Nephron (organoid): ENCODE measurements around the gene ABI2.

Source experiments
- H3K27ac Mint-ChIP-seq, 3 experiments: 2 replicates each; pipeline ENCODE4 v1.8.0; 2020; ENCODE audit warnings: mixed read lengths in 3 of 3, mild to moderate bottlenecking in 2 of 3, moderate library complexity in 1 of 3
- H3K27me3 Mint-ChIP-seq: 2 replicates; pipeline ENCODE4 v1.8.0; 2021; ENCODE audit warnings: low read depth, mild to moderate bottlenecking, moderate library complexity, mixed read lengths
- H3K36me3 Mint-ChIP-seq: 2 replicates; pipeline ENCODE4 v1.8.0; 2020; ENCODE audit warnings: low read depth, mixed read lengths
- H3K4me1 Mint-ChIP-seq: 2 replicates; pipeline ENCODE4 v1.8.0; 2020; ENCODE audit warnings: mixed read lengths
- H3K4me3 Mint-ChIP-seq, 3 experiments: 2 replicates each; pipeline ENCODE4 v1.8.0; 2020; ENCODE audit warnings: mild to moderate bottlenecking in 3 of 3, mixed read lengths in 3 of 3, moderate library complexity in 2 of 3
- H3K9me3 Mint-ChIP-seq: 2 replicates; pipeline ENCODE4 v1.8.0; 2020; ENCODE audit warnings: mixed read lengths
- TF ChIP-seq, protein P1 (sequence below), 3 experiments: fragments of 200-600 bp; sonication (generic); IDR thresholded peaks; one replicate each; pipeline ENCODE4 v1.5.0; 2021; ENCODE audit warnings: antibody characterized with exemption in 3 of 3; ENCODE audit not compliant: unreplicated experiment in 3 of 3

ABI2 gene

DNA sequence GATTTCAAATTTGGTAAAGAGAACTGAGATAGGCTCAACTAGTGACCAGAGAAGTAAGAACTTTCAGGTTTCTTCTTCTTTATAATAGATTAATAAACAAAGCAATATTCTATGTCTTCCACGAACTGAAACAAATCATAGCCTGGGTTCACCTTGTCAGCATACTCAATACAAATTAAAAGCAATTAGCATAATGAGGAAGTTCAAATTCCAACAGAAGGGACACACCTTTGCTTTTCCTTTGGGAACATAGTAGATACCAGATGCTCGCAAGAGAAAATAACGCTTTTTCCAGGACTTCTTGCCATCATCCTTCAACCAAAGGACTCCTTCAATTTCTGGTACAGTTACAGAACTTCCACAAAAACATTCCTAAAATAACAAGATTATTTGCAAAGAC is 127.0 kb downstream of the ABI2 start:
- H3K9me3 Mint-ChIP-seq = no peaks in the 10 kb centered on the region
- no peak overlapping the region for H3K4me3 Mint-ChIP-seq
- H3K36me3 Mint-ChIP-seq = peaks cover 48% of the 10 kb centered on the region
- H3K4me1 Mint-ChIP-seq = peaks cover 6% of the 10 kb centered on the region
- no peak overlapping the region for H3K27ac Mint-ChIP-seq
- H3K27me3 Mint-ChIP-seq = no peaks in the 10 kb centered on the region
- TF ChIP-seq, protein P1, sequence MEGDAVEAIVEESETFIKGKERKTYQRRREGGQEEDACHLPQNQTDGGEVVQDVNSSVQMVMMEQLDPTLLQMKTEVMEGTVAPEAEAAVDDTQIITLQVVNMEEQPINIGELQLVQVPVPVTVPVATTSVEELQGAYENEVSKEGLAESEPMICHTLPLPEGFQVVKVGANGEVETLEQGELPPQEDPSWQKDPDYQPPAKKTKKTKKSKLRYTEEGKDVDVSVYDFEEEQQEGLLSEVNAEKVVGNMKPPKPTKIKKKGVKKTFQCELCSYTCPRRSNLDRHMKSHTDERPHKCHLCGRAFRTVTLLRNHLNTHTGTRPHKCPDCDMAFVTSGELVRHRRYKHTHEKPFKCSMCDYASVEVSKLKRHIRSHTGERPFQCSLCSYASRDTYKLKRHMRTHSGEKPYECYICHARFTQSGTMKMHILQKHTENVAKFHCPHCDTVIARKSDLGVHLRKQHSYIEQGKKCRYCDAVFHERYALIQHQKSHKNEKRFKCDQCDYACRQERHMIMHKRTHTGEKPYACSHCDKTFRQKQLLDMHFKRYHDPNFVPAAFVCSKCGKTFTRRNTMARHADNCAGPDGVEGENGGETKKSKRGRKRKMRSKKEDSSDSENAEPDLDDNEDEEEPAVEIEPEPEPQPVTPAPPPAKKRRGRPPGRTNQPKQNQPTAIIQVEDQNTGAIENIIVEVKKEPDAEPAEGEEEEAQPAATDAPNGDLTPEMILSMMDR (IDR thresholded peaks at IDR 0.05; ENCODE audit: unreplicated experiment in 3 of 3) = no peak

DNA sequence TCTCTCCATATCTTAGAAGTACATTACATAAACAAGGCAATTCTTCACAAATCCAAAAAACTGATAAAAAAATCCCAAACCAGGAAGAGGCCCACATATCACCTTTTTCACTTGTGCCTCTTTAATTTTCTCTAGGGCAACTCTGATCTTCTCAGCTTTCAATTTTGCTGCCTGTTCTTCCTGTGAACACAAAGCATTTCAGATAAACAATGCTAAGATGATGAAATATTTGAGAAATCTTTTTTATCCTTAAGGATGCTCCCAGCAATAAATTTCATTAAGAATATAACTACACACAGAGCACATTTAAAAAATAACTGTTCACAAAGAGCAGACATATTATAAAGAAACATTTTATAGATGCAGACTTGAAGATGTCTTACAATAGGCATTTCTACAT is 133.6 kb downstream of the ABI2 start:
- TF ChIP-seq, protein P1 (IDR thresholded peaks at IDR 0.05; ENCODE audit: unreplicated experiment in 3 of 3) = no peak
- H3K27ac Mint-ChIP-seq = peak overlapping the region; percentile 20 to 84 (median 38)
- peaks cover 22% of the 10 kb centered on the region for H3K4me1 Mint-ChIP-seq
- no peaks in the 10 kb centered on the region for H3K9me3 Mint-ChIP-seq
- no peaks in the 10 kb centered on the region for H3K27me3 Mint-ChIP-seq
- peaks cover 30% of the 10 kb centered on the region for H3K36me3 Mint-ChIP-seq
- H3K4me3 Mint-ChIP-seq = no peak overlapping the region

DNA sequence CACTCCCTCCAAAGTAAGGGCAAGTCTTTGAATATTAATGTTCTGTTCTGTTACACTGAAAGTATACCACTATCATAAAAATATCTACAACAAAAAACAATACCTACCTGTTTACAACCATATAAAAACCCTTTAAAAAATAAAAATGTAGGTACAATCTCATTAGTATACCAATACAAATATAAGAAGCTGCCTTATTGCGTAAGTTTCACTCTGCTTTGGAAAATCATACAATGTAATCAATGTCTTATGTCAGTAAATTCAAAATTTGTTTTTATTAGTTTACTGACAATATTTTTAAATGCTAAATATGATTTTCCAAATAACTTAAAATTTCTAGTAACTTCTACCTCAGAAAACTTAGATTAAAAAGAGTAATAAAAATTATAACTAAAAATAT is 134.1 kb downstream of the ABI2 start:
- no peaks in the 10 kb centered on the region for H3K9me3 Mint-ChIP-seq

DNA sequence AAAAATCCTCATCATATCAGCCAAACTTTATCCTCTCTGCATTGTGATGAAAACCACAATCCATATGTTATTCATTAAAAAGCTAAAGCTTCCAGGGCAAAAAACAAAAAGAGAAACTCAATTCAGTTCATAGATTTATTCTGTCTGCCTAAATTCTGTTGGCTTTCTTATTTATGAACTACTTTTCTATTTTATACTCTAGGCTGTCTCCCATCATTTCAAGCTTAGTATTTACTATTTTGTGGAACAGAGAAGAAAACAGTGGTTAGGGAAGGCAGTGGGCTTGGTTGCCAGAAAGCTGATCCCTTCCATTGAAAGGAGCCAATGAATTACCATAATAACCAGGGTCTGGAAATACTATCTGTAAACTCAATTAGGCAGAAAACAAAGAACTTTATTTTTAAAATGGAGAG is 135.1 kb downstream of the ABI2 start:
- H3K27me3 Mint-ChIP-seq = no peaks in the 10 kb centered on the region
- TF ChIP-seq, protein P1 (IDR thresholded peaks at IDR 0.05; ENCODE audit: unreplicated experiment in 3 of 3) = no peak
- H3K4me3 Mint-ChIP-seq = no peak overlapping the region
- H3K9me3 Mint-ChIP-seq = no peaks in the 10 kb centered on the region
- peaks cover 22% of the 10 kb centered on the region for H3K4me1 Mint-ChIP-seq
- H3K36me3 Mint-ChIP-seq = peaks cover 24% of the 10 kb centered on the region
- H3K27ac Mint-ChIP-seq = peak overlapping the region; percentile 64 to 82 (median 78)

More for the DNA sequence above, 134.1 kb downstream of the ABI2 start:
- Mint-ChIP-seq H3K27ac (peak overlapping the region in 2 of 3 experiments; percentile 38 to 84), H3K4me1 (peaks cover 22% of the 10 kb centered on the region), H3K27me3 (no peaks in the 10 kb centered on the region), H3K4me3 (no peak overlapping the region), H3K36me3 (peaks cover 30% of the 10 kb centered on the region)
- TF ChIP-seq, protein P1 (IDR thresholded peaks at IDR 0.05; ENCODE audit: unreplicated experiment in 3 of 3) = no peak

DNA sequence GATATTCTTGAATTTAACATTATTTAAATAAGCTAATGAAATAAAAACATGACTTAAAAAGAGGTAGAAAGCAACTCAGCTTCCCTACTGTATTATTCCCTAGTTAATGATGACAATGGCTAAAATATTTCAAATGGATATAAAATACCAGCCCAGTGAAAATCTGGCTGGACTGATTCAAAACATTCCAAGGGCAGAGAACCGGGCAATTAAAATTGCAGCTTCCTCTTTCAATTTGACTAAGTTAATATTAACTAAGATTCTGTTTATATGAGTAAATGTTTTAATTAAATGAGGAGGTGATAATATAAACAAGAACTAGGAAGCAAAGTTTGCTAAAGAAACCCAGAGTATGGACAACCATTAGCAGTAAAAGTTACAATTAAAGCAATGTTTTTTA is 141.4 kb downstream of the ABI2 start:
- Mint-ChIP-seq H3K9me3 (no peaks in the 10 kb centered on the region), H3K4me3 (peak overlapping the region in 1 of 3 experiments; percentile 20), H3K4me1 (peaks cover 5% of the 10 kb centered on the region), H3K27me3 (no peaks in the 10 kb centered on the region), H3K27ac (peak overlapping the region in 2 of 3 experiments; percentile 19 to 80), H3K36me3 (peaks cover 5% of the 10 kb centered on the region)
- TF ChIP-seq, protein P1 (IDR thresholded peaks at IDR 0.05; ENCODE audit: unreplicated experiment in 3 of 3) = no peak

DNA sequence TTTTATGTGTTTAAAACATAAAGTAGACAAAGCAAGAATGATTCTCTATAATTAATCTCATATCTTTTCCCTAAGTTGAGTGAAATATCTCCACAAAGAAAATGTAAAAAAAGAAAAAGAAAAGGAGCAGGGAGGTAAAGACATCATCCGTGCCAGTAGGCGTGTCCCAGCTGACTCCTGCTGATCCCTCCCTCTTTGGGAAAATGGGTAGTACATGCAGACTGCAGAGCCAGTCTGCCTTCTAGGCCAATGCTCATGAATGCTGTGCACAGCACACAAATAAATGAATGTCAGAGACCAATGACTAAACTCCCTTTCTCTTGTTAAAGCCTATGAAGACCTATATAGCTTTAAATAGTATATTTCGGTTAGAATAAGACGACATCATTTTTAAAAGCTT is 142.2 kb downstream of the ABI2 start:
- Mint-ChIP-seq H3K9me3 (no peaks in the 10 kb centered on the region), H3K36me3 (peaks cover 2% of the 10 kb centered on the region), H3K4me3 (peak overlapping the region in 2 of 3 experiments; percentile 2 to 16), H3K27me3 (no peaks in the 10 kb centered on the region), H3K4me1 (peaks cover 5% of the 10 kb centered on the region), H3K27ac (peak overlapping the region; percentile 19 to 80 (median 38))
- TF ChIP-seq, protein P1 (IDR thresholded peaks at IDR 0.05; ENCODE audit: unreplicated experiment in 3 of 3) = no peak
